ENCODE results near the gene CDCP2. TPM values are rescaled to one million over a fixed set of nuclear protein-coding genes. Genes with fewer than 3 reads are reported as not detected.

Gene CDCP2
- total RNA-seq, 1 experiment from 2014 or later, result not detected

DNA sequence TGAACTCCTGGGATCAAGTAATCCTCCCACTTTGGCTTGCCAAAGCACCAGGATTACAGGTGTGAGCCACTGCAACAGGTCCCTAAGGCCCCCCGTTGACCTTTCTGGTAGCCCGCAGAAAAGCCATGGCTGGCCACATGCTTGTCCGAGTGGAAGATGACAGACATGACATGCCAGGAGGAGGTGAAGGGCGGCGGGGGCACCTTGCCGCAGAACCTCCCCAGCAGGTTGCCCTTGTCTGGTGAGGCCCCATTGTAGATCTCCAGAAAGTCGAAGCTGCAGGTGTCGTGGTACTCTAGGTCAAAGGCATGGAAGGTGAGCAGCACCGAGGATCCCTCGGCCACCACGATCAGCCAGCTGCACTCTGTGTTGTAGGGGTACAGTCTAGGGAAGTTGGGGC, 8.4 kb downstream of the CDCP2 start:
- in situ Hi-C loops (cut with HindIII; ENCODE audit: low pct_unique_long_range_greater_than_20kb, low sequenced_read_pairs), result no loop called here
- no peak for DNase-seq (ENCODE audit: low read depth)

DNA sequence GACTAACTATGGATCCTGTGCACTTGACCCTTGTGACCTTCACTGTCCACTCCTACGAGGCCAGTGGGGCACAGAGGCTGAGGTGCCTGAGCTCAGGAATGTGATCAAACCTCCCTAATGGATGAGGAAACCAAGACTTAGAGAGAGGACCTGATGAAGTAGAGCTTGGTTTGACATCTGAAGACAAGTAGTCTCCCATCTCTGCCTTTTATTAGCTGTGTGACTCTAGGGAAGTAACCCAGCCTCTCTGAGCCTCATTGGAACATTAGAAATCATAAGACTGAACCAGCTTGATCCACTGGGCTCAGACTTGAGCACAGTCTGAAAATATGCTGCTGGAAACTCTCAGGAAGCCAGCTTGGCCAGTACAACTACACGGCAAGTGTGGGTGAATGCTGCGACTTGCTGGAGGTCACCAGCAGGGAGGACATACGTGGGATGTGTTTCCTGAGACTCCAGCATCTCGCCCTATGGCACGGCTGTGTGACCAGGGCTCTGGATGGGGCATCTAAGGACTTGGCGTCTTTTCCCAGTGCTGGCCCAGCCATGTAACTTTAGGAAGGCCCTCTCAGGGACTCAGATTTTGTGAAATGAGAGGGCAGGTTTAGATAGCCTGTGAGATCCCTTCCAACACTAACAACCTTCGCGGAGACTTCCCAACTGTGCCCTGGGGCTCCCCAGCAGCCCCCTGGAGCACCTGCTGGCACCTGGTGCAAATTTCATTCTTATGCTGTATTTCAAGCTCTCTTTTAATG, 10.5 kb downstream of the CDCP2 start:
- in situ Hi-C loops (cut with HindIII; ENCODE audit: low pct_unique_long_range_greater_than_20kb, low sequenced_read_pairs), result no loop called here
- DNase-seq (ENCODE audit: low read depth), result no peak

DNA sequence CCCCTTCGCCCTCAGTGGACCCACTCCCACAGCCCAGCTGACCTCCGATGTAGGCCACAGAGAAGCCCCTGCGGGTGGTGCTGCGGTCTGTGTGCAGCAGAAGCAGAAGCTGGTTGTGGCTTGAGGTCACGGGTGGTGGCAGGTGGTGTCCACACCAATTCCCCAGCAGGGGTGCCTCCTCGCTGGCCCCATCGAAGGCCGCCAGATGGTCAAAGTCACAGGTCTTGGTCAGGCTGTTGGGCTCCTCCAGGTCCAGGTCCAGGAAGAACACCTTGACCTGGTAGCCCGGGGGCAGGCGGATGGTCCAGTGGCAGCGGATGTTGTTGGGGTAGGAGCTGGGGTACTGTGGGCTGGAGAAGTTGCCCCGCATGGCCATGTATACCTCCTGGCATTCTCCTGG, 13.1 kb downstream of the CDCP2 start:
- in situ Hi-C loops (cut with HindIII; ENCODE audit: low pct_unique_long_range_greater_than_20kb, low sequenced_read_pairs), result no loop called here
- no peak for DNase-seq (ENCODE audit: low read depth)

DNA sequence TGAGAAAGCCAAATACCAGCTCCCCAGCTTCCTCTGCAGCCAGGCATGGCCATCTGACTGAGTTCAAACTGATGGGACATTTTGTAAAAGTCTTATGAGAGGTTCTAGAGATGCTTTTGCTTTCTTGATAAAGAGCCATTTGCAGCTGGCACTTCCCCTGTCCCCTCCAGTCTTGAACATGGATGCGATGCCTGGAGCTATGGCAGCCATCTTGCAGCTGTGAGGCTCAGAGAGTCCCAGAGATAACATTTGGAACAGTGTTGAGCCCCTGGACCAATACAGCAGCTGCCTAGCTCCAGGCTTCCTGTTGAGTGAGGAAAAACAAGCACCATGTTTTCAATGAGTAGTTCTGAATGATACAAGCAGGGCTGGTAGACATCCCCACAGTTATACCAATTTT, 13.8 kb downstream of the CDCP2 start:
- in situ Hi-C loops (cut with HindIII; ENCODE audit: low pct_unique_long_range_greater_than_20kb, low sequenced_read_pairs), result no loop called here

DNA sequence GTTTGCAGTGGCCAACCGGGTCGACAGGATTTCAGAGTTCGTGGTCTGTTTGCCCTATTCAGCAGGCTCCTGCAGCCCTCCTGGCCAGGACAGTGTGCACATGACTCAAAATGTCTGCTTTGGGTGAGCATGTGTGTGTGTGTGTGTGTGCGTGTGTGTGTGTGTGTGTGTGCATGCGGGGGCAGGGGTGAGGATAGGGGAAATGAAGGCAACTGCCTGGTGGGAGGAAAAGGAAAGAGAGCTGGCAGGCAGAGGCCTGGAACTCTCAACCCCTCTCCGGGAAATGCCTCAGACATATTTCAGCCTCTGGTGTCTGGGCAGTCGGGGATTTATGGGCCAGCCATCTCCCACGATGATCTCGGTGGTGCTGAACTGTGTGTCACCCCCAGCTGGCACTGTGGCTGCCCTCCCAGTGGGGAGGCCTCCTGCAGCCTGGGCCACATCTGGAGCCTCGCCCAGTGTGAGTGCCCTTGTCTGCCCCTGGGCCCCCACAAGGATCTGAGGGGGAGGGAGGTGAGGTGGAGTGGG, 15.2 kb downstream of the CDCP2 start:
- DNase-seq (ENCODE audit: low read depth), result no peak
- in situ Hi-C loops (cut with HindIII; ENCODE audit: low pct_unique_long_range_greater_than_20kb, low sequenced_read_pairs), result no loop called here

More for the DNA sequence above, 13.8 kb downstream of the CDCP2 start:
- DNase-seq (ENCODE audit: low read depth), result no peak

DNA sequence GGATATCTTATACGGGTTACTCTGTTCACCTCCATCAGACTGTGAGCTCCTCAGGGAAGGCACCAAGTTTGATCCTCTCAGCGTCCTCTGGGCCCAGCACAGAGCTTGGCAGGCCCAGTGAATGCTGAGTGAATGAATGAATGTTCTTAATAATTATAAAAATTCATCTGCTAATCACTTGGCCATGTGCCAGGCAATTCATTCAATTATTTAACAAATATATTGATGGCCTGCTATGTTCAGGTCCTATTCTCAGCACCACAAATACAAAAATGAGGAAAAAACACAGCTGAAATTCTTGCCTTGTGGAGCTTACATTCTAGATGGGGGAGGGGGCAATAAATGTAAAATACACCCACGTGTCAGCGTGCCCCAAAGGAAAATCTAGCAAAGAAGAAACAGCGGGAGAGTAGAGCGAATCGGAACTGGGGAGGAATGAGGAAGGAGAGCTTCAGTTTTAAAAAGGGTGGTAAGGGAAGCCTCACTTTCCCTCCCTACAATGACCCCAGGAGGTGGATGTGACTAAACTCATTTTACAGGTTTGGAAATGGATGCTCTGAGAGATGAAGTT, 15.8 kb downstream of the CDCP2 start:
- in situ Hi-C loops (cut with HindIII; ENCODE audit: low pct_unique_long_range_greater_than_20kb, low sequenced_read_pairs), result no loop called here

DNA sequence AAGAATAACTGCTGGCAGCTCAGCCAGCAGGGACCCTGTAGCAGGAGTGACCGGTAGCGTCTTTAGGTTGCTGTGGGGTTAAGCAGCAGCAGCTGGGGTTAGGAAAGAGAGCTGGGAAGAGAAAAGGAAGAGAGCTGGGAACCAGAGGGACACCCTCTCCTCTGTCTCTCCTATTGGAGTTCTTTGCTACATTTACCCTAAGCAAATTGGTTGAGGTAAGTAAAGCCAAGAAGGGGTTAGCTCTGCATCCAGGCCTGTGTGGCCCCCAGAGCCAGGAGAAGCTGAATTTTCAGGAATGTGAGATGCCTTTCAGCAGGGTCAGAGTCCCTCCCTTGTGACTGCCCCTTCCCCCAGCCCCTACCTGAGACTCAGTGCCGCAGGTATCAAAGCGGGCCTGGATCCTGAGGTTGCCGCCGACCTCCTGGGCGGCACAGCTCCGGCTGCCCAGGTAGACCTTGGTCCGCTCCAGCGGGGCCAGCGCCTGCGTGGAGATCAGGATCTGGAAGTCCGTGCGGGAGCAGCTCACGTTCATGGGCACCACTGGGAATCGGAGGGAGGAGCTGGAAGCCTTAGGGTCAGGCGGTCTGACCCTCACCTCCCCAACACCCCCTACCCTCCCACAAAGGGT, 16.4 kb downstream of the CDCP2 start:
- in situ Hi-C loops (cut with HindIII; ENCODE audit: low pct_unique_long_range_greater_than_20kb, low sequenced_read_pairs), result no loop called here
- DNase-seq (ENCODE audit: low read depth), result no peak

More for the DNA sequence above, 15.8 kb downstream of the CDCP2 start:
- DNase-seq (ENCODE audit: low read depth), result no peak

DNA sequence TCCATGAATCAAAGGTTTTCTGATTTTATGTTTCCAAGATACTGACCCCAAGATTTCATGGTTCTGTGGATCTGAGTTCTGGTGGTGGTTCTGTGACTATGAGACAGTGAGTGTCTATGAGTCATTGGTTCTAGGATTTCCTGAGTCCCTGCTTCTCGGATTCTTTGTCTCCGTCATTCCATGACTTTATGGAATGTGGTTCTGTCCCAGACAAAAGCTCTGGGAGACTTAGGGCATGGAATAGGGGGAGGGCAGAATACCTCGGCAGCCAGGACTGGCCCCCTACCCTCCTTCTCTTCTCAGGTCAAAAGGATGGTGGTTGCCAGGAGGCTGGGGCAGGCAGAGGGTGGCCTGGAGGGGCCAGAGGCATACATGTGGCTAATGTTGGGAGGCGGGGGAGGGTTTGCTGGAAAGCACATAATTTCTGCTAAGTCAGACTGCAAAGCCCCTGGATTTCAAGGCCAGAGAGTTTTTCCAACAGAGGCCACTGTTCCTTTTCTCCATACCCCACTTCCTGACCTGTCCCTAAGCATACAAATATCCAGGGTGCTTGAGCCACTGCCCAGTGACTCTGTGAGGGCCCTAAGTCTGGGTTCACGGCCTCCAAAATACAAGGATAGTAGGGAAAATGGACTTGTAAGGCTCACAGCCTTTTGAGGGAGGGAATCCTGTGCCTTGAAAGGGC, 17.2 kb downstream of the CDCP2 start:
- in situ Hi-C loops (cut with HindIII; ENCODE audit: low pct_unique_long_range_greater_than_20kb, low sequenced_read_pairs), result no loop called here
- no peak for DNase-seq (ENCODE audit: low read depth)

DNA sequence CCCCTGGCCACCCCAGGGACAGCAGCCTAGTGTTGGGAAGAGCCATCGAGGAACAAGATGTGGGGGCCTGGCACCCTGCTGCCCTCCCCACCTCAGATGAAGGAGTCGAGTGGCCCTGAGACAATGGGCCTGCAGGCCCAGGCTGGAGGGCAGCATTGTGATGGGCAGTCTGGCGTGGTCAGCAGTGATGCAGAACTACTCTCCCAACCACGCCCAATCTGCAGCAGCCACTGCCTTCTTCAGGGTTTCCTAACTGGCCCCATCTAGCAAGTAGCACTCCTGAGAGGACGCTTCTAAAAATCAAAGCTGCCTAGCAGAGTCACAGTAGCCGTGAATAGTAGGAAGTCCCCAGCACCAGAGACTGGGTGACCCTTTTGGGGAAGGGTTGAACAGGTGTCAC, 18.5 kb downstream of the CDCP2 start:
- DNase-seq (ENCODE audit: low read depth), result no peak
- in situ Hi-C loops (cut with HindIII; ENCODE audit: low pct_unique_long_range_greater_than_20kb, low sequenced_read_pairs), result no loop called here

DNA sequence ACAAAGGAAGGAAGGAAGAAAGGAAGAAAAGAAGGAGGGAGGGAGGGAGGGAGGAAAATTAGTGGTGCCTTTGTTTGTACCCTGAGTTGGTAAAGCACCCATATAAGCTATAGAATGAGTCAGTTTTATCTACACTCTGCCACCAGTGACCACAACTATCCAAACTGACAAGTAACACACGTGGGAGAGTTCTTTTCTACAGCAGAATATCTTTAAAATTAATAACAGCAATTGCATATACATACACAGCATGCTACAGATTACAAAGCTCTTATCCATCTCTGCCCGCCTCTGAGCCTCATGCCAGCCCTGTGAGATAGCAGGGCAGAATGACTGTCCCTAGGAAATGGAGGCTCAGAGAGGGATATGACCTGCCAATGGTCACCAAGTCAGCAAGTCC, 20.3 kb downstream of the CDCP2 start:
- DNase-seq (ENCODE audit: low read depth), result no peak
- in situ Hi-C loops (cut with HindIII; ENCODE audit: low pct_unique_long_range_greater_than_20kb, low sequenced_read_pairs), result no loop called here

DNA sequence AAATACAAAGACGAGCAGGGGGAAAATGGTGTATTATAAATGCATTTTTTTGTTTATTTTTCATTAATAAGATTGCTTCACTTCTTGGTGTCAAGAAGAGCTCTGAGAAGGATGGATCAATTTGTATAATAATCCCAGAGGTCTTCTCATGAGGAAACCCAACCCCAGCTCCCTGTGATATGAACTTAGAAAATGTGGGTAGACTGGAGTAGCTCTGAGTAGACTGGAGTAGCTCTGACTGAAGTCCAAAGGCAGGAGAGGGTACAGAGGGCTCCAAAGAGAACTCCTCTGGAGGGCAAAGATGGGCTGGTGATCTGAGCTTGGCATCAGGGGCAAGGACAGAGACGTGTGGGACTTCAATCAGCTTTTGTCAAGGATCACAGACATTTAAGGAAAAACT, 21.4 kb downstream of the CDCP2 start:
- in situ Hi-C loops (cut with HindIII; ENCODE audit: low pct_unique_long_range_greater_than_20kb, low sequenced_read_pairs), result no loop called here
- no peak for DNase-seq (ENCODE audit: low read depth)

DNA sequence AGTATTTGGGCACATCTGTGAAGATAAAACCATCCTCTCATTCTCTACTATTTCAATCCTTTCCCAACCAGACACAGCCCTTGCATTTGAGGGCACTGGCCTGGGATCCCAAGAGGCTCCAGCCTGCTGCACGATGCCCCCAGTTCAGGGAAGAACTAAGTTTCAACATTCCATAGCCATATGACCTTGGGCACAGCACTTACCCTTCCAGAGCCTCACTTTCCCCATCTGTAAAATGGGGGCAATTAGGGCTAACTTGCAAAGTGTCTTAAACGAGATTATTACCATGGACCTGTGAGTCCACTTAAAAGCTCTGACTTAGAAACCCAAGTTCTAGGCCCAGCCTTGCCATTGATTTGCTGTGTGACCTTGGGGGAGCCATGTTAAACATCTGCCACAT, 22.9 kb downstream of the CDCP2 start:
- no peak for DNase-seq (ENCODE audit: low read depth)
- in situ Hi-C loops (cut with HindIII; ENCODE audit: low pct_unique_long_range_greater_than_20kb, low sequenced_read_pairs), result no loop called here

DNA sequence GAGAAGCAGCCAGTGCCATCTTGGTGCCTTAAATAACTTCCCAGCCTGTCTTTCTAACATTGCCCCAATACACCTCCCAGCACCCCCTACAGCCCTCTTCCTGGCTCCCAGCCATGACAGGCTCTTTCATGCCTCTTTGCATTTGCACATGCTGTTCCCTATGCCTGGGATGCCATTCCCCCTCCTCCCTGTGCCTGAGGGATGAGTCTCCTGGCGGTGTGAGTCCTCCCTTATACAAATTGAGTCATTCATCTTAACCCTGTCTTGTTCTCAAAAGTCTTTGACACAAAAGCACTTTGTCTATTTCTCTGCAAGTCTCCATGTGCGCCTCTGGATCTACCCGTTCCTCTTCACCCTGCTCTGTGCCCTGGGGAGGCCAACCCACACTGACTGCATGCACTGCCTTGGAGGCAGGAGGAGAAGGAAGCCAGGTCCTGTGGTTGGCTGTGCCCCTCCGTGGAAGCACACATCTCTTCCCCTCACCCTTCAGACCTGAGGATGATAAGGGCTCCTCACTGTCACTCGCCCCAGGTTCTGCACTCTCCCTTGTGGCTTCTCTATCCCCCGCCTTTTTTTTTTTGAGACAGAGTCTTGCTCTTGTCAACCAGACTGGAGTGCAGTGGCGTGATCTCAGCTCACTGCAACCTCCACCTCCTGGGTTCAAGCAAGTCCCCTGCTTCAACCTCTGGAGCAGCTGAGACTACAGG, 25.1 kb downstream of the CDCP2 start:
- DNase-seq (ENCODE audit: low read depth), result no peak
- in situ Hi-C loops (cut with HindIII; ENCODE audit: low pct_unique_long_range_greater_than_20kb, low sequenced_read_pairs), result no loop called here

DNA sequence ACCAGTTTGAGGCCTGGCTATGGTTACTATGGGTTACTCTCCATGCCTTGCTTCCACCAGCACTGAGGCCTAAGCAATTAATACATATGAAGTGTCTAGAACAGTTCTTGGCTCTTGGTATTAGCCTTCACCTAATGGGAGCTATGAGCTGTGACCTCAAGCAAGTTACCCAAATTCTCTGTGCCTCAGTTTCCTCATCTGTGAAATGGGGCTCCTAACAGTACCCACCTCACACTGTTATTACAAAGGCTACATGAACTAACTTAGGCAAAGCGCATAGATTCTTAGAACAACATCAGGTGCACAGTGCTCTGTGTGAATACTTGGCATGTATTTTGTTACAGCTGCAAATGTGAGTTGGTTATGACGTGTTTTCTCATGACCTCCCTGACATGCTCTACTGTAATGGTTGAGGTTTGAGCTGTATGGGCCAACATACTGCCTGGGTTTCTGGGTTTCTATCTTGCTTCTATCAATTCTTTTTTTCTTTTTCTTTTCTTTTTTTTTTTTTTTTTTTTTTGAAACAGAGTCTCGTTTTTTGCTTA, 26.5 kb downstream of the CDCP2 start:
- in situ Hi-C loops (cut with HindIII; ENCODE audit: low pct_unique_long_range_greater_than_20kb, low sequenced_read_pairs), result no loop called here
- no peak for DNase-seq (ENCODE audit: low read depth)

DNA sequence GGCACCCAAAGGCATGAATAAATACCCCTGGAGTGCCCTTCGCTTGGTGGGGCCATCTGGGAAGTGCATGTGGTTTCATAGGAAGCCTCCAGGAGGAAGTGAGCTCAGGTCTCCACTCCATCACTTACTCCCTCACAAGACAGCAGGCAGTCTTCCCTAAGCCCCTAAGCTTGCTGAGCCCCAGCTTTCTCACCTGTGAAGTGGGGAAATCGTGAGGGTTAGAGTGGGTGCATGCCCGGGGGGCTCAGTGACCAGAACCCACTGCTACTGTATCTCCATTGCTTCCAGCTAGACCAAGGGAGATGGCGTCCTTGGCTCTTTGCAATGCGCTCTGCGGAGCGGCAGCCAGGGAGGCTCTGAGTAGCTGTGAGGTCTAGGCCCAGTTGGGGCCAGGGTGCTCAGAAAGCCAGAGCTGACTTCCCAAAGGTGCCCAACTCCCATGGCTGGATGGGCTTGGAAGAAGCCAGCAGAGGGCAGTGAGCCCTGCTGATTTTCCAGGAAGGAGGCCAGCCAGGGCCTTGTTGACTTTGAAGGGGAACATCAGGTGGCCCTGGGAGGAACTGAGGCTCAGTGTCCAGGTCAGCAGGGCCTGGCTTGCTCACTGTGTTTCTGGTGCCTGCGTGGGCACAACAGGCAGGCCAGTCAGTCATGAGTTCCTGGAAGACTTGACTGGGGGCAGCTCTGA, 27.3 kb downstream of the CDCP2 start:
- in situ Hi-C loops (cut with HindIII; ENCODE audit: low pct_unique_long_range_greater_than_20kb, low sequenced_read_pairs), result no loop called here
- peak; percentile 21 for DNase-seq (ENCODE audit: low read depth)

DNA sequence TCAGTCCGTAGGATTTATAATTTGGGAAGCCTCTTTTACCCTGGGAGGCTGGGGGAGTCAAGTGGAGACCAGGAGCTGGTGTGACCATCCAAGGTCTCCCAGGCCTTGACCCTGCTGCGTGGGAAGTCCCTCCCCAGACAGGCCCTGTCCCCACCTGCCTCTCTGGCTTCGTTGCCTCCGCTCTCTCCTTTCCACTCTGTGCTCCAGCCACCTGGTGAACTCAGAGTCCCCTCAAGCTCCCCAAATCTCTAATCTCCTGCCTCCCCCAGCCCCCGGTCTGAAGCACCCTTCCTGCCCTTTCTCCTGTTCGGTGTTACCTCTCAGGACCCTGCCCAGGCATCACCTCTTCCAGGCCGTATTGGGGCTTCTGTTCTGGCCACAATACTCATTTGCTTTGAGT, 27.9 kb downstream of the CDCP2 start:
- no peak for DNase-seq (ENCODE audit: low read depth)
- in situ Hi-C loops (cut with HindIII; ENCODE audit: low pct_unique_long_range_greater_than_20kb, low sequenced_read_pairs), result no loop called here

DNA sequence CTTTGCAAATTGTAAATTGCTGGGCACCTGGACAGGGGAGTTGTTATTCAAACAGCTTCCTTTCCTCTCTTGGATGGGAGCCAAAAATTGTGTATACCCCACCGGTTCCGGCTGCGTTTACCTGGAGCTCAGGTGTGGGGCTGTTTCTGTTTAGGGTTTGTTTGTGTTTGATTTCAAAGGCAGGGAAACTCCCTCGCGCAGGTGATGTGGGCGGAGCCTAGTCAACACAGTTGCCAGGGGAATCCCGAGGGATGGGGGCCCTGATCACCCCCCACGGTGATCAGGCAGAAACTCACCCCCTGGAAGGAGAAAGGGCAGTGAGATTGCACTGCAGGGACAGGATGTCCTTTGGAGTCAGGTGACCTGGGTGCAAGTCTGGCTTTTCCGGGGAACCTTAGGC, 28.3 kb downstream of the CDCP2 start:
- DNase-seq (ENCODE audit: low read depth), result no peak
- in situ Hi-C loops (cut with HindIII; ENCODE audit: low pct_unique_long_range_greater_than_20kb, low sequenced_read_pairs), result no loop called here

DNA sequence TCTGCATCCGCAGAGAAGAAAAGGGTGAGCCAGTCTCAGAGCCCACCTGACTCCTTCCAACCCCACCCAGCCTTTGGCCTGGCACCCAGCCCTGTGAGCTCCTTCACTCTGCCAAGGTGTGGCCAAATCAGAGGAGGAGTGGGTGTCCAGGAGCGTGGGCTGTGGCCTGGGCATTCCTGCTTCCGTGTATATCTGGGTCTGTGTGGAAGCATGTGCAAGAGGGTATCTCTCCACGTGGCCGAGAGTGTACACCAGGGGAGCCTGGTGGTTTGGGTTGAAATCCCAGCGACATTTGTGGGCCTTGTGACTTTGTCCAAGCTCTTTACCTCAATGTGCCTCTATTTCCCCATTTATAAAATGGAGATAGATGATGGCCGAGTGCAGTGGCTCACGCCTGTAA, 29.8 kb downstream of the CDCP2 start:
- DNase-seq (ENCODE audit: low read depth), result no peak
- in situ Hi-C loops (cut with HindIII; ENCODE audit: low pct_unique_long_range_greater_than_20kb, low sequenced_read_pairs), result no loop called here
